ENCODE measurements around the gene CIT.
"Not testable (repeated sequence)": the region's sequence is repeated elsewhere in the genome, so short reads cannot be mapped to it uniquely, and the experiment has no call there.

Gene CIT

DNA sequence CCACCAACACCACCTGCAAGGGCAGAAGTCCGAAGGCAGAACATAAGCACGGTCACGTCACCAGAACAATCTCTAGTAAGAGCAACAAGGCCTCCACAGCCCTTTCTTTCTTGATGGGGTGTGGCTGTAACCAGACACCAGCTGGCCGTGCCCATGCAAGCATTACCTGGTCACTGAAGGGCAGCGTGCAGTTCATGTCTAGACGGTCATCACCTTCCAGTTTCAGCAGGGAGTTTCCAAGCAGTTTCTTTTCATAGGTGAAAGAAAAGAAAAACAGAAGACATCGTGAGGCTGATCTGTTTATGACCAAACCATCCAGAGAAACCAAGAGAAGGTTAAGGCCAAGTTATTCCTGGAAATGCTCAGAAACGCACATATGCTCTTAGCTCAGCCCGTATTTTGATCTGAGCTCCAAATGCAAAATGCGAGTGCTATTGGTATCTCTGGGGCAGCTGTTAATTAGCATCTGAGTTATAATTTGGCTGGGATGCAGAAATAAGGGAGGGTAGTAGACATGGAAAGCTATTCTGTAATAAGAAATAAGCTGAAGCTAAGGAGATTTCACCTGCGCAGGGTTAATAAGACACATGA, 166.7 kb downstream of the CIT start:
- DNase-seq (ENCODE audit: low read depth): no peak
- no peak overlapping the region for H3K4me3 ChIP-seq (ENCODE audit: low read depth, low read length)
- TF ChIP-seq, protein P1, sequence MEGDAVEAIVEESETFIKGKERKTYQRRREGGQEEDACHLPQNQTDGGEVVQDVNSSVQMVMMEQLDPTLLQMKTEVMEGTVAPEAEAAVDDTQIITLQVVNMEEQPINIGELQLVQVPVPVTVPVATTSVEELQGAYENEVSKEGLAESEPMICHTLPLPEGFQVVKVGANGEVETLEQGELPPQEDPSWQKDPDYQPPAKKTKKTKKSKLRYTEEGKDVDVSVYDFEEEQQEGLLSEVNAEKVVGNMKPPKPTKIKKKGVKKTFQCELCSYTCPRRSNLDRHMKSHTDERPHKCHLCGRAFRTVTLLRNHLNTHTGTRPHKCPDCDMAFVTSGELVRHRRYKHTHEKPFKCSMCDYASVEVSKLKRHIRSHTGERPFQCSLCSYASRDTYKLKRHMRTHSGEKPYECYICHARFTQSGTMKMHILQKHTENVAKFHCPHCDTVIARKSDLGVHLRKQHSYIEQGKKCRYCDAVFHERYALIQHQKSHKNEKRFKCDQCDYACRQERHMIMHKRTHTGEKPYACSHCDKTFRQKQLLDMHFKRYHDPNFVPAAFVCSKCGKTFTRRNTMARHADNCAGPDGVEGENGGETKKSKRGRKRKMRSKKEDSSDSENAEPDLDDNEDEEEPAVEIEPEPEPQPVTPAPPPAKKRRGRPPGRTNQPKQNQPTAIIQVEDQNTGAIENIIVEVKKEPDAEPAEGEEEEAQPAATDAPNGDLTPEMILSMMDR (IDR thresholded peaks at IDR 0.05; ENCODE audit: insufficient read depth, low read depth, low read length, missing control alignments): no peak

DNA sequence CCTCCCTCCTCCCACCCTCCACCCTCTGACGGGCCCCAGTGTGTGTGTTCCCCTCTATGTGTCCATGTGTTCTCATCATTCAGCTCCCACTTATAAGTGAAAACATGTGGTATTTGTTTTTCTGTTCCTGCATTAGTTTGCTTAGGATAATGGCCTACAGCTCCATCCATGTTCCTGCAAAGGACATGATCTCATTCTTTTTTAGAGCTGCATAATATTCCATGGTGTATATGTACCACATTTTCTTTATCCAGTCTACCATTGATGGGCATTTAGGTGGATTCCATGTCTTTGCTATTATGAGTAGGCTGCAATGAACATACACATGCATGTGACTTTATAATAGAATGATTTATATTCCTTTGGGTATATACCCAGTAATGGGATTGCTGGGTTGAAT, 170.7 kb downstream of the CIT start:
- not testable (repeated sequence) for DNase-seq (ENCODE audit: low read depth); H3K4me3 ChIP-seq (ENCODE audit: low read depth, low read length)

DNA sequence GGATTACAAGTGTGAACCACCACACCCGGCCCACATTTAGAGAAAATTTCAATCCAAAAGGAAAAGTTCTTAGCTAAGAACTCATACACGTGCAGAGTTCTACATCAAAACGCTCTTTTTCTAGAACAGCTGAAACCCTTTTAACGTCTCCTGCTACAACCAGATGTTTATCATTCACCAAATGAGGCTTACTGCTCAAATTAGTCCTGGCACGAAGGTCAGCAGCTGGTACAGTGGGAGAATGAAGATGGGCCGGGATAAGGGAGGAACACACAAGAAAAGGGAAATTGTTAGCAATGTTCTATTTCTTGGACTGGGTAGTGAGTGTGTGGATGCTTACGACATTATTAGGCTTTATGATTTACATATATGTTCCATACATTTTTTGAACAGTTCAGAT, 171.9 kb downstream of the CIT start:
- DNase-seq (ENCODE audit: low read depth): no peak
- H3K4me3 ChIP-seq (ENCODE audit: low read depth, low read length): no peak overlapping the region
- TF ChIP-seq, protein P1 (IDR thresholded peaks at IDR 0.05; ENCODE audit: insufficient read depth, low read depth, low read length, missing control alignments): no peak

DNA sequence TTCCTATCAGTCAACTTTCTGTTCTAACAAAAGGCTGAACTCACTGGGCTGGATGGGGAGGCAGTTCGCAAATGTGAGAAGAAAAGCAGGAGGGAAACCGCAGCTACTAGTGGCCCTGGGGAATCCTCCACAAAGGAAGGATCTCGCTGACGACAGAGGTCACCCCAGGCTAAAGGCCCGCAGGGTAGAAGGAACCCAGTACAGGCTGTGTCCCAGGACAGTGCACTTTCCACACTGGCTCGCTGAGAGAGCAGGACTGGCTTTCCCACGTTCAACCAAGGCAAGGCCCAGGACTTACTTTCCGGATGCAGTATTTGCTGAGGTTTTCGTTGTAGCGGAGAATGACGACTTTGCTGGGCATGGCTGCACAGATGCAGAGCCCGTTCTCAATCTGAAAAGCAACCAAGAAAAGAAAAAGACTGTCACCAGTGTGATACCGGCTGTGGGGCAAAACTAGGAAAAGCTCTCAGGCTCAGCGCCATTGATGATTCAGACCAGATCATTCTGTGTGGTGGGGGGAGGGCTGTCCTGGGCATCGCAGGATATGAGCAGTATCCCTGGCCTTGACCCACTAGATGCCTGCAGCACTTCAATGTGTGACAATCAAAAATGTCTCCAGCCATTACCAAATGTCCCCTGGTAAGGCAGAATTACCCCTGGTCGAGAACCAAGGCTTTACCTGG, 172.9 kb downstream of the CIT start:
- DNase-seq (ENCODE audit: low read depth): no peak
- TF ChIP-seq, protein P1 (IDR thresholded peaks at IDR 0.05; ENCODE audit: insufficient read depth, low read depth, low read length, missing control alignments): no peak
- no peak overlapping the region for H3K4me3 ChIP-seq (ENCODE audit: low read depth, low read length)

DNA sequence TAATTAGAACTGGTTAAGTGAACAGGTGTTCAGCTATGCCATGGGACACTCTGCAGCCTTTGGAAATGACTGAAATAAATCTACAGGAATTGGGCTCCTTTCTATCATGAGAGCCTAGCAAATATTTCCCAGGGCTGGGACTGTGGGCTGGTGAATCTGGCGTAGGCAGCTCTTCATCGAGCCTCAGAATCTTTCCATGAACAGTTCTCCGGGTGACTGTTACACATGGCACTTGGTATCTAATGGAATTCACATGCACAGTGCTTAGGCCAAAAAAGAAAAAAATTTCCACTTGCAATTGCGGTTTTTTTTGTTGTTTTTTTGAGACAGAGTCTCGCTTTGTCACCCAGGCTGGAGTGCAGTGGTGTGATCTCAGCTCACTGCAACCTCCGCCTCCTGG, 177.0 kb downstream of the CIT start:
- TF ChIP-seq, protein P1 (IDR thresholded peaks at IDR 0.05; ENCODE audit: insufficient read depth, low read depth, low read length, missing control alignments): no peak
- no peak for DNase-seq (ENCODE audit: low read depth)
- H3K4me3 ChIP-seq (ENCODE audit: low read depth, low read length): no peak overlapping the region

DNA sequence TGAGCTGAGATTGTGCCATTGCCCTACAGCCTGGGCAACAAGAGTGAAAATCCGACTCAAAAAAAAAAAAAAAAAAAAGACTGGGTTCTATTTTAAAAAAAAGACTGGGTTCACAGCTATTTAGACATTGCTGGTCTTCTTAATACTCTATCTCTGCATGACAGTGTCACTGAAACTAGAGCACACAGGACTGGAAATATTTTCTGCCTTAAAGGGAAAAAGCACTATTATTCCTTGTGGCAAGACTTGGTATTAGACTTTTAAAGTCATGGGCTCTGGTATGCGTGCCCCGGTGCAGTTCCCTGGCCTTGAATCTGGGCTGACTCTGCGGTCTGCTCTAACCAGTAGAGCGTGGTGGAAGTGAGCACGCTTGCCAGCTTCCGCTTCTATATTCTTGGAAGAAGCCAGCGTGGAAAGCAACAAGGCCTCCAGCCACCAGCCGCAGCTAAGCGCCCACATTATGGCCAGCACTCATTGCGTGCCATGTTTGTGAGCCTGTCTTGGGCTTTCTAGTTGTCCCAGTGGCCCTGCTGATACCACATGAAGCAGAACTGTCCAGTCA, 177.8 kb downstream of the CIT start:
- TF ChIP-seq, protein P1 (IDR thresholded peaks at IDR 0.05; ENCODE audit: insufficient read depth, low read depth, low read length, missing control alignments): no peak
- no peak for DNase-seq (ENCODE audit: low read depth)
- no peak overlapping the region for H3K4me3 ChIP-seq (ENCODE audit: low read depth, low read length)

DNA sequence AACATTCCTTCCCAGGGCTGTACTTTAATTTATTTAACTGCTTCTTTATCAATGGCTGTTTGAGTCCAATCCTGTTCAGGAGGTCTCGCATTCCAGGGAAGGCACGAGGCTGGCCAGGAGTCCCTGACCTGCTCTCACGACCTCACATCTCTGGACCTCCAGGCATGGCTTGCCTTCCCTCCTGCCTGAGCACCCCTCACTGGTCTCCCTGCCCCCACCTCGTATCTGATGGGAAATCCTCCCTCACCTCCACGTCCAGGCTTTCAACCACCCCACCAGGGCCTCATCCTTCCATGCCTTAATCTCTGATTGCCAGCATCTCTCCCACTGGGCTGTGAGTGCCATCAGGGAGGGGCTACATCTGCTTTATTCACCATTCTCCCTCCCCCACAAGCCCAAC, 180.2 kb downstream of the CIT start:
- TF ChIP-seq, protein P1 (IDR thresholded peaks at IDR 0.05; ENCODE audit: insufficient read depth, low read depth, low read length, missing control alignments): no peak
- no peak for DNase-seq (ENCODE audit: low read depth)
- H3K4me3 ChIP-seq (ENCODE audit: low read depth, low read length): no peak overlapping the region

Data from GM12865 (cell line).